Gastroesophageal sphincter (tissue), 4 donors: ENCODE data around the gene KAZN. TPM values are rescaled to one million over a fixed set of nuclear protein-coding genes. Genes with fewer than 3 reads are reported as not detected.

ENCODE experiments used
- ATAC-seq: fragments of 150-250 bp; one replicate; pipeline ENCODE4 v1.9.1; 2016; ENCODE audit warnings: mild to moderate bottlenecking, moderate library complexity
- H3K27ac ChIP-seq, 4 donors: fragments of 200-600 bp; sonication (generic) in 3 of 4; 1 replicate in 3 of 4; 2 replicates in 1 of 4; pipeline ENCODE4 v1.5.1; 2016 to 2019
- H3K27me3 ChIP-seq: fragments of 200-600 bp; sonication (generic); one replicate; pipeline ENCODE4 v1.5.1; 2019
- H3K36me3 ChIP-seq, 2 donors: fragments of 200-600 bp; sonication (generic); one replicate each; pipeline ENCODE4 v1.5.1; 2019; ENCODE audit warnings: control low read depth in 1 of 2
- H3K4me1 ChIP-seq, 3 donors: fragments of 200-600 bp; sonication (generic); 1 replicate in 2 of 3; 2 replicates in 1 of 3; pipeline ENCODE4 v1.5.1; 2016 to 2019; ENCODE audit warnings: control low read depth in 2 of 3
- H3K4me3 ChIP-seq, 2 donors: fragments of 200-600 bp; sonication (generic); one replicate each; pipeline ENCODE4 v1.5.1; 2019; ENCODE audit warnings: mild to moderate bottlenecking in 1 of 2, moderate library complexity in 1 of 2
- H3K9me3 ChIP-seq, 3 donors: fragments of 200-600 bp; sonication (generic); one replicate each; pipeline ENCODE4 v1.5.1; 2017 to 2019; ENCODE audit warnings: control low read depth in 2 of 3
- CTCF ChIP-seq, 4 experiments: fragments of 200-600 bp in 2 of 4; fragments of 450-650 bp in 2 of 4; sonication (generic) in 1 of 4; IDR thresholded peaks; one replicate each; pipeline ENCODE4 v1.5.1; 2017 to 2019; ENCODE audit warnings: antibody characterized with exemption in 4 of 4, mild to moderate bottlenecking in 2 of 4, moderate library complexity in 2 of 4
- EP300 ChIP-seq: sonication (generic); formaldehyde crosslinking; IDR thresholded peaks from one replicate; pipeline ENCODE4 v1.6.1; 2017; ENCODE audit warnings: antibody characterized with exemption, mild to moderate bottlenecking
- POLR2A ChIP-seq, 2 donors: fragments of 450-650 bp; IDR thresholded peaks; one replicate each; pipeline ENCODE4 v1.6.1; 2017; ENCODE audit warnings: antibody characterized with exemption in 2 of 2, mild to moderate bottlenecking in 2 of 2, moderate library complexity in 1 of 2
- POLR2AphosphoS5 ChIP-seq: sonication (generic); formaldehyde crosslinking; IDR thresholded peaks from one replicate; pipeline ENCODE4 v1.6.1; 2017; ENCODE audit warnings: antibody characterized with exemption
- WGBS, 2 donors: methylation state at CpG; one replicate each; pipeline ENCODE4 v1.1.5; 2018; ENCODE audit warnings: low coverage in 1 of 2; 5-methylcytosine and 5-hydroxymethylcytosine counted together
- total RNA-seq, 4 donors: library from RNA; depleted of rRNA; stranded (reverse); fragments of >200 nt; gene quantifications; one replicate each; pipeline ENCODE4 v1.1.0, GENCODE V29; 2016

The KAZN gene
- total RNA-seq, 4 donors from 2014 or later, result 6.5 to 16.6 (median 11.5) TPM

- Histone ChIP-seq H3K27me3 (no peaks in the 10 kb centered on the region), H3K36me3 (no peaks in the 10 kb centered on the region), H3K27ac (no peak overlapping the region), H3K9me3 (no peaks in the 10 kb centered on the region), H3K4me1 (no peaks in the 10 kb centered on the region), H3K4me3 (no peak overlapping the region)
- no peak for ATAC-seq
- TF ChIP-seq EP300 (no peak), POLR2A (IDR thresholded peaks at IDR 0.05) (no peak), POLR2AphosphoS5 (no peak), CTCF (IDR thresholded peaks at IDR 0.05) (no peak)
- WGBS, 2 donors, result 76 to 78% methylated on average over 12 to 14 of the region's 15 CpGs
Observed at GRCh38 chr1:14884614-14885175, 286.2 kb downstream of the KAZN start.

GRCh38 chr1:14887044-14887566 is 288.6 kb downstream of the KAZN start:
- Histone ChIP-seq H3K27me3 (no peaks in the 10 kb centered on the region), H3K27ac (no peak overlapping the region), H3K4me3 (no peak overlapping the region), H3K4me1 (no peaks in the 10 kb centered on the region), H3K36me3 (no peaks in the 10 kb centered on the region), H3K9me3 (no peaks in the 10 kb centered on the region)
- TF ChIP-seq POLR2A (IDR thresholded peaks at IDR 0.05) (no peak), EP300 (no peak), CTCF (IDR thresholded peaks at IDR 0.05) (no peak), POLR2AphosphoS5 (no peak)
- 71 to 88% methylated on average over 2 to 5 of the region's 5 CpGs for WGBS, 2 donors
- ATAC-seq, result no peak

GRCh38 chr1:14887764-14888350 is 289.4 kb downstream of the KAZN start:
- no peak for ATAC-seq
- Histone ChIP-seq H3K27me3 (peaks cover 1% of the 10 kb centered on the region), H3K36me3 (no peaks in the 10 kb centered on the region), H3K9me3 (no peaks in the 10 kb centered on the region), H3K27ac (no peak overlapping the region), H3K4me1 (no peaks in the 10 kb centered on the region), H3K4me3 (no peak overlapping the region)
- TF ChIP-seq CTCF (IDR thresholded peaks at IDR 0.05), result no peak
- no peak for TF ChIP-seq POLR2A (IDR thresholded peaks at IDR 0.05)
- TF ChIP-seq POLR2AphosphoS5, result no peak
- TF ChIP-seq EP300, result no peak
- WGBS, 2 donors, result 78 to 80% methylated on average over 9 to 12 of the region's 13 CpGs

GRCh38 chr1:14888374-14888773 is 289.9 kb downstream of the KAZN start:
- no peaks in the 10 kb centered on the region for H3K9me3 ChIP-seq
- no peak overlapping the region for H3K4me3 ChIP-seq
- TF ChIP-seq CTCF (IDR thresholded peaks at IDR 0.05) (no peak), POLR2A (IDR thresholded peaks at IDR 0.05) (no peak)
- no peak for ATAC-seq
- no peaks in the 10 kb centered on the region for H3K36me3 ChIP-seq
- no peak overlapping the region for H3K27ac ChIP-seq
- no peaks in the 10 kb centered on the region for H3K4me1 ChIP-seq
- 82 to 89% methylated on average over 7 to 10 of the region's 10 CpGs for WGBS, 2 donors
- H3K27me3 ChIP-seq, result peaks cover 7% of the 10 kb centered on the region

- H3K4me1 ChIP-seq, result no peaks in the 10 kb centered on the region
- H3K4me3 ChIP-seq, result no peak overlapping the region
- H3K27ac ChIP-seq, result no peak overlapping the region
- peaks cover 18% of the 10 kb centered on the region for H3K27me3 ChIP-seq
- ATAC-seq, result no peak
- H3K9me3 ChIP-seq, result no peaks in the 10 kb centered on the region
- 71 to 91% methylated on average over 8 to 12 of the region's 13 CpGs for WGBS, 2 donors
- TF ChIP-seq POLR2AphosphoS5 (no peak), CTCF (IDR thresholded peaks at IDR 0.05) (no peak), EP300 (no peak), POLR2A (IDR thresholded peaks at IDR 0.05) (no peak)
- no peaks in the 10 kb centered on the region for H3K36me3 ChIP-seq
Observed at GRCh38 chr1:14889825-14890440, 291.4 kb downstream of the KAZN start.
